Fibroblast of lung (primary cell): ENCODE data around the gene NDST1. TPM values are rescaled to one million over a fixed set of nuclear protein-coding genes. Genes with fewer than 3 reads are reported as not detected.
A peak's percentile ranks its signal among the peaks of the same experiment; 100 is the strongest.

Experiments used
- DNase-seq, 2 donors: peaks; one replicate each; pipeline versions ENCODE4 v3.0.0 to v3.0.0-alpha.2; 2010; ENCODE audit warnings: low read depth in 2 of 2
- H2AFZ ChIP-seq: 2 replicates; pipeline ENCODE4 v1.5.1; 2012; ENCODE audit warnings: low read length, control low read depth, inconsistent platforms
- H3K27ac ChIP-seq: 2 replicates; pipeline ENCODE4 v1.5.1; 2011; ENCODE audit warnings: low read length, control low read depth; ENCODE audit not compliant: insufficient read depth
- H3K27me3 ChIP-seq: 2 replicates; pipeline ENCODE4 v1.5.1; 2011; ENCODE audit warnings: mild to moderate bottlenecking, low read length; ENCODE audit not compliant: control insufficient read depth, insufficient read depth
- H3K36me3 ChIP-seq: 2 replicates; pipeline ENCODE4 v1.5.1; 2011; ENCODE audit warnings: low read length; ENCODE audit not compliant: control insufficient read depth, insufficient read depth
- H3K4me1 ChIP-seq: 2 replicates; pipeline ENCODE4 v1.5.1; 2011; ENCODE audit warnings: low read length; ENCODE audit not compliant: control insufficient read depth, insufficient read depth; ENCODE audit errors: extremely low read depth
- H3K4me2 ChIP-seq: 2 replicates; pipeline ENCODE4 v1.5.1; 2011; ENCODE audit warnings: low read length, control low read depth; ENCODE audit not compliant: insufficient read depth; ENCODE audit errors: extremely low read depth
- H3K4me3 ChIP-seq, 4 experiments: fragments of 200-600 bp in 1 of 4; sonication (generic) in 1 of 4; replicated peaks in 1 of 4; 2 replicates each; pipeline ENCODE4 v1.5.1; 2011 to 2016; ENCODE audit warnings: low read length in 4 of 4, low read depth in 3 of 4, mild to moderate bottlenecking in 3 of 4, control low read depth in 2 of 4, inconsistent platforms in 1 of 4, mixed read lengths in 1 of 4; ENCODE audit not compliant: insufficient read depth in 1 of 4; ENCODE audit errors: control extremely low read depth in 1 of 4
- H3K79me2 ChIP-seq: 2 replicates; pipeline ENCODE4 v1.5.1; 2012; ENCODE audit warnings: mild to moderate bottlenecking, low read length, inconsistent platforms; ENCODE audit not compliant: control insufficient read depth, insufficient read depth
- H3K9ac ChIP-seq: 2 replicates; pipeline ENCODE4 v1.5.1; 2011; ENCODE audit warnings: mild to moderate bottlenecking, low read length, control low read depth; ENCODE audit not compliant: insufficient read depth
- H3K9me3 ChIP-seq: 2 replicates; pipeline ENCODE4 v1.5.1; 2012; ENCODE audit warnings: low read depth, low read length; ENCODE audit not compliant: control insufficient read depth, insufficient read depth
- H4K20me1 ChIP-seq: 2 replicates; pipeline ENCODE4 v1.5.1; 2011; ENCODE audit warnings: low read length; ENCODE audit not compliant: control insufficient read depth, insufficient read depth; ENCODE audit errors: extremely low read depth
- CTCF ChIP-seq, 2 donors: IDR thresholded peaks in 1 of 2; conservative IDR thresholded peaks in 1 of 2; 1 replicate in 1 of 2; 2 replicates in 1 of 2; pipeline ENCODE4 v1.5.1; 2011 to 2012; ENCODE audit warnings: low read length in 2 of 2, control low read depth in 1 of 2, inconsistent platforms in 1 of 2, low read depth in 1 of 2, mild to moderate bottlenecking in 1 of 2
- EZH2 ChIP-seq: IDR thresholded peaks from 2 replicates; pipeline ENCODE4 v1.5.1; 2012; ENCODE audit warnings: low read length, control low read depth, mild to moderate bottlenecking; ENCODE audit errors: missing control alignments
- polyA plus RNA-seq, 2 donors: library from polyadenylated mRNA; depleted of rRNA in 1 of 2; stranded (reverse) in 1 of 2; unstranded in 1 of 2; fragments of >200 nt; gene quantifications; 2 replicates each; pipeline ENCODE4 v1.2.1, GENCODE V29; 2011 to 2012; ENCODE audit warnings: missing spikeins in 1 of 2
- total RNA-seq: library from RNA; depleted of rRNA; stranded (reverse); fragments of >200 nt; gene quantifications from 2 replicates; pipeline ENCODE4 v1.2.1, GENCODE V29; 2014

NDST1 gene
- total and polyA plus RNA-seq, 2 donors (not counting 1 experiment from before 2014, with no cell fraction given), result 38.5 to 94.8 TPM

- no peak overlapping the region for H3K4me2 ChIP-seq
- no peaks in the 10 kb centered on the region for H3K27me3 ChIP-seq
- peaks cover 12% of the 10 kb centered on the region for H3K36me3 ChIP-seq
- H3K4me1 ChIP-seq, result peaks cover 51% of the 10 kb centered on the region
- H3K4me3 ChIP-seq, result no peak overlapping the region
- no peak overlapping the region for H2AFZ ChIP-seq
- no peak overlapping the region for H3K9ac ChIP-seq
- TF ChIP-seq CTCF (conservative IDR thresholded peaks at IDR 0.05 in 1 of 2, IDR thresholded peaks at IDR 0.05 in 1 of 2; ENCODE audit: low read depth in 1 of 2, low read length in 2 of 2), result no peak
- no peak for TF ChIP-seq EZH2
- no peak for DNase-seq
- H3K79me2 ChIP-seq, result peaks cover 100% of the 10 kb centered on the region
- H4K20me1 ChIP-seq, result no peaks in the 10 kb centered on the region
- H3K27ac ChIP-seq, result no peak overlapping the region
- H3K9me3 ChIP-seq, result no peaks in the 10 kb centered on the region
Observed at GRCh38 chr5:150502847-150503246, 5.1 kb upstream of the NDST1 start.

GRCh38 chr5:150503386-150503785 lies 4.5 kb upstream of the NDST1 start:
- Histone ChIP-seq H3K27me3 (no peaks in the 10 kb centered on the region), H3K4me1 (peaks cover 49% of the 10 kb centered on the region), H3K9me3 (no peaks in the 10 kb centered on the region), H4K20me1 (no peaks in the 10 kb centered on the region), H3K4me3 (no peak overlapping the region), H3K36me3 (peaks cover 10% of the 10 kb centered on the region), H3K27ac (no peak overlapping the region), H3K79me2 (peaks cover 100% of the 10 kb centered on the region), H3K4me2 (no peak overlapping the region), H3K9ac (no peak overlapping the region), H2AFZ (no peak overlapping the region)
- no peak for TF ChIP-seq CTCF (conservative IDR thresholded peaks at IDR 0.05 in 1 of 2, IDR thresholded peaks at IDR 0.05 in 1 of 2; ENCODE audit: low read depth in 1 of 2, low read length in 2 of 2)
- no peak for TF ChIP-seq EZH2
- no peak for DNase-seq

- no peak overlapping the region for H3K9ac ChIP-seq
- H3K27me3 ChIP-seq, result no peaks in the 10 kb centered on the region
- peaks cover 48% of the 10 kb centered on the region for H3K4me1 ChIP-seq
- peaks cover 100% of the 10 kb centered on the region for H3K79me2 ChIP-seq
- H2AFZ ChIP-seq, result no peak overlapping the region
- no peak overlapping the region for H3K4me3 ChIP-seq
- TF ChIP-seq CTCF (conservative IDR thresholded peaks at IDR 0.05 in 1 of 2, IDR thresholded peaks at IDR 0.05 in 1 of 2; ENCODE audit: low read depth in 1 of 2, low read length in 2 of 2) (no peak), EZH2 (no peak)
- H4K20me1 ChIP-seq, result no peaks in the 10 kb centered on the region
- peaks cover 10% of the 10 kb centered on the region for H3K36me3 ChIP-seq
- H3K4me2 ChIP-seq, result peak overlapping the region; percentile 63
- no peak overlapping the region for H3K27ac ChIP-seq
- no peaks in the 10 kb centered on the region for H3K9me3 ChIP-seq
- peak in 1 of 2 donors; percentile 54 for DNase-seq
Observed at GRCh38 chr5:150503977-150504620, 3.8 kb upstream of the NDST1 start.
